Common myeloid progenitor, CD34-positive (primary cell): ENCODE measurements around the gene F8.
"Not testable (repeated sequence)": the region's sequence is repeated elsewhere in the genome, so short reads cannot be mapped to it uniquely, and the experiment has no call there.

Experiments
- CTCF ChIA-PET: fragments of 350-600 bp; sonication (Branson Sonifier 250); formaldehyde crosslinking; loops from one replicate; lab custom pipeline; 2021; ENCODE audit warnings: antibody characterized with exemption; lab: Charles Lee
- POLR2A ChIA-PET: fragments of 350-600 bp; sonication (Branson Sonifier 250); formaldehyde crosslinking; loops from one replicate; lab custom pipeline; 2021; ENCODE audit warnings: antibody characterized with exemption; lab: Charles Lee
- DNase-seq, 3 donors: peaks; one replicate each; pipeline versions ENCODE4 v3.0.0 to v3.0.0-alpha.2; 2013
- H3K27ac ChIP-seq, 2 experiments: 1 replicate in 1 of 2; 2 replicates in 1 of 2; pipeline ENCODE4 v1.7.0; 2013; ENCODE audit warnings: inconsistent platforms in 2 of 2, low read length in 2 of 2, mild to moderate bottlenecking in 2 of 2, low read depth in 1 of 2, moderate library complexity in 1 of 2; ENCODE audit not compliant: severe bottlenecking in 2 of 2, insufficient read depth in 1 of 2, poor library complexity in 1 of 2
- H3K27me3 ChIP-seq, 5 experiments: replicated peaks in 2 of 5; 1 replicate in 3 of 5; 2 replicates in 2 of 5; pipeline versions ENCODE4 v1.6.1 to v1.7.0; 2013; ENCODE audit warnings: low read length in 4 of 5, mild to moderate bottlenecking in 2 of 5, moderate library complexity in 2 of 5, inconsistent platforms in 1 of 5; ENCODE audit not compliant: insufficient read depth in 5 of 5, control insufficient read depth in 4 of 5
- H3K36me3 ChIP-seq, 4 experiments: 1 replicate in 2 of 4; 2 replicates in 2 of 4; pipeline versions ENCODE4 v1.6.1 to v1.7.0; 2013; ENCODE audit warnings: low read length in 3 of 4, control low read depth in 1 of 4, mild to moderate bottlenecking in 1 of 4; ENCODE audit not compliant: control insufficient read depth in 4 of 4, insufficient read depth in 4 of 4
- H3K4me1 ChIP-seq, 4 experiments: 1 replicate in 3 of 4; 2 replicates in 1 of 4; pipeline versions ENCODE4 v1.6.1 to v1.7.1; 2013; ENCODE audit warnings: low read length in 3 of 4, mild to moderate bottlenecking in 3 of 4, control low read depth in 1 of 4, inconsistent platforms in 1 of 4, moderate library complexity in 1 of 4; ENCODE audit not compliant: control insufficient read depth in 4 of 4, insufficient read depth in 4 of 4; ENCODE audit errors: control extremely low read depth in 1 of 4
- H3K4me3 ChIP-seq, 7 experiments: 1 replicate in 4 of 7; 2 replicates in 3 of 7; pipeline versions ENCODE4 v1.5.1 to v1.7.0; 2013; ENCODE audit warnings: mild to moderate bottlenecking in 7 of 7, low read length in 6 of 7, moderate library complexity in 6 of 7, inconsistent platforms in 2 of 7, low read depth in 2 of 7, control low read depth in 1 of 7; ENCODE audit not compliant: insufficient read depth in 4 of 7, control insufficient read depth in 1 of 7; ENCODE audit errors: extremely low read depth in 1 of 7
- H3K9me3 ChIP-seq, 5 experiments: 1 replicate in 4 of 5; 2 replicates in 1 of 5; pipeline versions ENCODE4 v1.6.1 to v1.7.1; 2013; ENCODE audit warnings: low read length in 4 of 5, mild to moderate bottlenecking in 2 of 5, inconsistent platforms in 1 of 5, low read depth in 1 of 5, moderate library complexity in 1 of 5; ENCODE audit not compliant: control insufficient read depth in 4 of 5, insufficient read depth in 2 of 5; ENCODE audit errors: control extremely low read depth in 1 of 5
- WGBS: methylation state at CpG from one replicate; pipeline ENCODE4 v1.1.5; 2013; ENCODE audit not compliant: insufficient coverage; 5-methylcytosine and 5-hydroxymethylcytosine counted together

F8 gene

DNA sequence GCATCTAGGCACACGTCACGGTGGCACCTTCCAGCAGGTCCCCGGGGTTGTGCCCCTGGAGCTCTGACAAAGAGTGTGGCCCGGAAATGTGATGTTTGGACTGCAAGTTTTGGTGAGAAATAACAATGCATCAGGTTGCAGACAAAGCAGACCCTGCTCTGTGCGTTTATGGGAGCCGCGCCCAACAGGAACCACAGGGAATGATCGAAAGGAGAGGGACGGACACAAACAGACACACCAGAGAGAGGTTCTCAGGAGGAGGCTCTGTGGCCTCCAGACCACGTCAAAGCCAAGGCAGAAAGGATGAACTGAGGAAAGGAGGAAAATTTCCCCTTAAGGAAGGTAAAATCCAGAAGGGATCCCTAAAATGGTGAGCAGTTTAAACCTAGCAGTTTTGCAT, 16.1 kb downstream of the F8 start:
- H3K4me3 ChIP-seq, POLR2A ChIA-PET, H3K27ac ChIP-seq, H3K27me3 ChIP-seq, CTCF ChIA-PET, H3K36me3 ChIP-seq, DNase-seq, H3K9me3 ChIP-seq, H3K4me1 ChIP-seq: not testable (repeated sequence)
- WGBS, result no CpG with 5 or more reads among the region's 10 CpGs

DNA sequence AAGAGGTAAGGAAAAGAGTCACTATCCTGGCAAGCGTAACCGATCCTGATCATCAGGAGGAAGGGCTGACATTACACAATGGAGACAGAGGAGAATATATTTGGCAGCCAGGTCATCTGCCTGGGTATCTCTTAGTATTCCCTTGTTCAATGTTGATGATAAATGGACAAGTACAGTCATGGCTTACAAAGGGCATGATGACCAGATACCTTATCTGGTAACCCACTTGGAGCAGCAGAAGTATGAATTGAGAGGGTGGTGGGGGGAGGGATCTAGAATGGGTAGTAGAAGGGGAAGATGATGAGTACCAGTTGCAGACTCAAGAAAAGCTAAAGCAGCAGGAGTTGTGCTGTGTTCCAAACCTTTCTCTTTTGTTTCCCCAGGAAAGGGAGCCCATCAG, 17.3 kb downstream of the F8 start:
- H3K27ac ChIP-seq, result no peak overlapping the region
- no peak overlapping the region for H3K4me3 ChIP-seq
- DNase-seq, result no peak
- H3K4me1 ChIP-seq, result no peaks in the 10 kb centered on the region
- POLR2A ChIA-PET, result interaction anchor here (0.6 kb wide), 1 partner anchor 9 kb away, joined by 3 read pairs; no protein-coding TSS in a partner anchor
- no peaks in the 10 kb centered on the region for H3K27me3 ChIP-seq
- CTCF ChIA-PET, result no interaction called here
- H3K36me3 ChIP-seq, result no peaks in the 10 kb centered on the region
- 100% methylated on average over 2 of the region's 2 CpGs for WGBS
- no peaks in the 10 kb centered on the region for H3K9me3 ChIP-seq

DNA sequence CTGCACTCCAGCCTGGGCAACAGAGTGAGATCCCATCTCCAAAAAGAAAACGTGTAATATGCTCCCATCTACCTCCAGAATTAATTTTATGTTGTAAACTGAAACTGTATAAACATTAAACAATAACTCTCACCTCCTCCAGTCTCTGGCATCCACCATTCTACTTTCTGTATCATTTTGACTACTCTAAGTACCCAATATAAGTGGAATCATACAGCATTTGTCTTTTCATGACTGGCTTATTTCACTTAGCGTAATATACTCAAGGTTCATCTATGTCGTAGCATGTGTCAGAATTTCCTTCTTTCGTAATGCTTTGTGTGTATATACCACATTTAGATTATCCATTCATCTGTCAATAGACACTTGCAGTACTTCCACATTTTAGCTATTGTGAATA, 20.6 kb downstream of the F8 start:
- Histone ChIP-seq H3K27me3 (no peaks in the 10 kb centered on the region), H3K4me3 (no peak overlapping the region), H3K4me1 (no peaks in the 10 kb centered on the region), H3K9me3 (no peaks in the 10 kb centered on the region), H3K36me3 (no peaks in the 10 kb centered on the region), H3K27ac (no peak overlapping the region)
- CTCF ChIA-PET, result no interaction called here
- no peak for DNase-seq
- POLR2A ChIA-PET, result no interaction called here
- 60% methylated on average over 1 of the region's 4 CpGs for WGBS

DNA sequence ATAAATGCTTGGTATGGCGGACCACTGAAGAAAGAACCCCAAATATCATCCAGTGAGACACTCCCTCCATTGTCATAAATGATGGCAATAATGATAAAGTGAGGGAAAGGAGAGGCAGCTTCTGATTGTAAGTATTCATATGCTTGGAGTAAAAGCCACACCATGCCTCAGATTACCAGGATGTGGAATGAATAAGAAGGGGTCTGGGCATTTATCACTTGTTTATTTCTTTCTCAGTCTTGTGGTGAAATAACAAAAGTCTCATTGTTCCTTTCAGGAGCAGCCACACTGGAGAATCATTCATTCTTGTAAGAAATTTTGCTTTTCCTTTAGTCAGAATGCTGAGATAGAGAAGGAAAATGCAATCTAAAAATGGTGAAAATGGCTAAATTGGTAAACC, 21.7 kb downstream of the F8 start:
- no peaks in the 10 kb centered on the region for H3K27me3 ChIP-seq
- H3K4me3 ChIP-seq, result no peak overlapping the region
- H3K36me3 ChIP-seq, result no peaks in the 10 kb centered on the region
- ChIA-PET CTCF (no interaction called here), POLR2A (no interaction called here)
- WGBS, result no CpG with 5 or more reads among the region's 1 CpG
- no peaks in the 10 kb centered on the region for H3K9me3 ChIP-seq
- H3K4me1 ChIP-seq, result no peaks in the 10 kb centered on the region
- no peak overlapping the region for H3K27ac ChIP-seq
- DNase-seq, result no peak

DNA sequence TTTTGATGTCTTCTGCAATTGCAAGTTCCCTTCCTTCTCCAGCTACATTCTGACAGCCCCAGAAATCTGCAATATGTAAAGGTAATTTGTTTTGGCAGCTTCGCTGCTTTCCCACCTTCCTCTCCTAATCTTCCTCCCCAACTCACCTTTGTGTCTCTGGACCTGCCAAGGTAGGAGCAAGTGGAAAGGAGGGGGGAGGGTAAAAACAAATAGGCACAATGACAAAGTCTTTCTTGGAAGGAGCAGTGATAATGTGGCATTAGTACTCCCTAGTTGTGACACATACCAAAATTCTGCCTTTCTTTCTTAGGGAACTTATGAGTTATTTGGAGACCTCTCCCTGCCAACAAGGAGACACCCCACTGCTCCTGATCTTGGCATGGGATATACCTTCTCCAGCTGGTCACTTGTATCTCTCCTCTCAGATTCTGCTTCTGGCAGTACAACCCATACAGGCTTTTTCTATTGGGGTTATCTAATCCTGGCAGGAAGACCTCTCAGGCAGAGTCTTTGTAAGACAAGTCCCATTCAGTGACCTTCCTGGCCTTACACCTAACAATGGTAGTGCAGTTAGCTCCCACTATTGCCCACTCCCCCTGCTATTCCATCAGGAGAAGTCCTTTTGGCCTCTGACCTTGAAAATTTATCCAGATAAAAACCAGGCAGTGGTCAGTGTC, 24.2 kb downstream of the F8 start:
- H3K27me3 ChIP-seq, result no peaks in the 10 kb centered on the region
- WGBS, result no CpG with 5 or more reads among the region's 1 CpG
- no peak overlapping the region for H3K27ac ChIP-seq
- POLR2A ChIA-PET, result no interaction called here
- no peaks in the 10 kb centered on the region for H3K9me3 ChIP-seq
- H3K4me1 ChIP-seq, result no peaks in the 10 kb centered on the region
- no peaks in the 10 kb centered on the region for H3K36me3 ChIP-seq
- CTCF ChIA-PET, result interaction anchor here (0.7 kb wide), 1 partner anchor 11 kb away, joined by 3 read pairs; no protein-coding TSS in a partner anchor
- DNase-seq, result no peak
- H3K4me3 ChIP-seq, result no peak overlapping the region

DNA sequence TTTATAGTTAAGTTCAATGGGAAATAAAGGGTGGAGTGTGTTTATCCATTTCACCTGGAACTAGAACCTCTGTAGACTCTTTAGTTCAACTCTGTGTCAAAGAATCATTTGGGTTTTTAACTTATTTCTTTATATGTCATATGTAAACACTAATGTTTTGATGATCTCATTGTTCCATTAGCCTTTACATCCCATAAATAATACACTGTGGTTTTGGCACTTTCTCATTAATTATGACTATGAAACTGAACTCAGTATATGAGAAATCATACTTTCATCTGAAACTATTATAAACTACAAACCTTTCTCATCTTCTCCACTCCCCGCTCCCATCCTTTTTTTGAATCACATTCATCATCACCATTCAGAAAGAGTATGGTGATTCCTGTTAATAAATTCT, 31.0 kb downstream of the F8 start:
- CTCF ChIA-PET, result interaction anchor here (0.7 kb wide), 1 partner anchor 87 kb away, joined by 3 read pairs; no protein-coding TSS in a partner anchor
- no peak for DNase-seq

DNA sequence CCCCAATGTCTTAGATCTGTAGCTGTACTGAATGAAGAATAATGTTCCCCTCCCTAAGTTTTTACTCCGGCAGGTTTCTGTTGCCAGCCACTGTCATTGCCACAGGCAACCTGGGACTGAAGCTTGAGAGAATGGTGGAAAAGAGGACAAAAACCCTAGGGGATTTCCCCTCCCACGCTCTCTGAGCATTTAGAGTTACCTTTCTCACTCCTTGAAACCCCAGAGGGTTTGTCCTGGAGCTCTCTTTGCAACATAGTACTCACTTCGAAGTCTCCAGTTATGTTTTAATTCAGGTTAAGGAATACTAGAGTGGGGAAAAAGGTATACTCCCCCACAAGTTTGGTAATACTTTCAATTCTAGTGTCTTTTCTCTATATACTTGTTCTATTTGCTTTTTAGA, 31.5 kb downstream of the F8 start:
- CTCF ChIA-PET, result interaction anchor here (0.7 kb wide), 1 partner anchor 87 kb away, joined by 3 read pairs; no protein-coding TSS in a partner anchor
- H3K36me3 ChIP-seq, result no peaks in the 10 kb centered on the region
- no peak overlapping the region for H3K4me3 ChIP-seq
- peaks cover 0 to 2% (median 0%) of the 10 kb centered on the region in 5 experiments for H3K27me3 ChIP-seq
- POLR2A ChIA-PET, result no interaction called here
- no peaks in the 10 kb centered on the region for H3K9me3 ChIP-seq
- no CpG with 5 or more reads among the region's 3 CpGs for WGBS
- DNase-seq, result no peak
- no peak overlapping the region for H3K27ac ChIP-seq
- H3K4me1 ChIP-seq, result no peaks in the 10 kb centered on the region

More for the DNA sequence above, 31.0 kb downstream of the F8 start:
- Histone ChIP-seq H3K27ac (no peak overlapping the region), H3K9me3 (no peaks in the 10 kb centered on the region), H3K27me3 (peaks cover 0 to 2% (median 0%) of the 10 kb centered on the region in 5 experiments), H3K4me3 (no peak overlapping the region), H3K36me3 (no peaks in the 10 kb centered on the region), H3K4me1 (no peaks in the 10 kb centered on the region)
- POLR2A ChIA-PET, result no interaction called here
- whole genome bisulfite sequencing, result no CpG with 5 or more reads among the region's 1 CpG
